HepG2 (cell line): Measurements from ENCODE around the gene AKNA. TPM values are rescaled to one million over a fixed set of nuclear protein-coding genes. Genes with fewer than 3 reads are reported as not detected.

ENCODE experiments used
- ATAC-seq: fragments of 200-7000 bp; cut with Tn5 transposase; 3 replicates; pipeline ENCODE4 v1.9.1; 2020; ENCODE audit warnings: mild to moderate bottlenecking, moderate library complexity
- BruUV-seq: library from RNA; stranded (reverse); fragments of 400-500 nt; replicated peaks from 2 replicates; lab custom pipeline; 2021; lab: Mats Ljungman, UMichigan
- CTCF ChIA-PET: fragments of 300-600 bp; formaldehyde crosslinking; extraction: SDS; loops from one replicate; lab custom pipeline; 2021; ENCODE audit warnings: low total read pairs, inconsistent platforms, low intra/inter-chr PET ratio; lab: Yijun Ruan, JAX
- POLR2A ChIA-PET: fragments of 350-600 bp; sonication (Branson Sonifier 250); formaldehyde crosslinking; loops from one replicate; lab custom pipeline; 2020; ENCODE audit warnings: antibody characterized with exemption, inconsistent platforms; lab: Yijun Ruan, JAX
- DNase-seq: peaks from one replicate; pipeline ENCODE4 v3.0.0-alpha.2; 2015; ENCODE audit warnings: low spot score
- FAIRE-seq: peaks from 3 replicates; lab custom pipeline; 2011; peaks lifted over from hg19 to GRCh38; lab: Jason Lieb, UNC
- H2AFZ ChIP-seq: one replicate; pipeline ENCODE4 v1.6.1; 2011; ENCODE audit warnings: low read length, inconsistent platforms
- H3K27ac ChIP-seq: fragments of 300-600 bp; 3 replicates; pipeline ENCODE4 v1.8.0; 2011; ENCODE audit warnings: mixed run types, mild to moderate bottlenecking, mixed read lengths, low read length, inconsistent platforms; ENCODE audit not compliant: insufficient read depth; ENCODE audit errors: extremely low read length
- H3K27me3 ChIP-seq, 2 experiments: fragments of 200-600 bp in 1 of 2; 2 replicates in 1 of 2; 3 replicates in 1 of 2; pipeline versions ENCODE4 v1.6.0 to v1.8.0; 2011; ENCODE audit warnings: low read length in 2 of 2, mild to moderate bottlenecking in 2 of 2, moderate library complexity in 2 of 2, inconsistent platforms in 1 of 2; ENCODE audit not compliant: insufficient read depth in 2 of 2, control insufficient read depth in 1 of 2
- H3K36me3 ChIP-seq, 2 experiments: fragments of 200-600 bp in 1 of 2; replicated peaks in 1 of 2; 2 replicates in 1 of 2; 3 replicates in 1 of 2; pipeline versions ENCODE4 v1.5.1 to v1.8.0; 2011; ENCODE audit warnings: low read length in 2 of 2, inconsistent platforms in 1 of 2; ENCODE audit not compliant: insufficient read depth in 2 of 2, control insufficient read depth in 1 of 2
- H3K4me1 ChIP-seq: 2 replicates; pipeline ENCODE4 v1.5.1; 2012; ENCODE audit warnings: low read length, inconsistent platforms; ENCODE audit not compliant: insufficient read depth
- H3K4me2 ChIP-seq: 2 replicates; pipeline ENCODE4 v1.6.0; 2011; ENCODE audit warnings: low read depth, low read length, inconsistent platforms
- H3K4me3 ChIP-seq, 3 experiments: fragments of 200-600 bp in 1 of 3; sonication (generic), shearing (Covaris generic) in 1 of 3; replicated peaks in 1 of 3; 2 replicates each; pipeline ENCODE4 v1.5.1; 2011 to 2016; ENCODE audit warnings: low read length in 3 of 3, inconsistent platforms in 2 of 3, low read depth in 2 of 3, mild to moderate bottlenecking in 2 of 3, control low read depth in 1 of 3, mixed read lengths in 1 of 3; ENCODE audit not compliant: insufficient read depth in 1 of 3
- H3K79me2 ChIP-seq: one replicate; pipeline ENCODE4 v1.6.1; 2011; ENCODE audit warnings: low read length, inconsistent platforms; ENCODE audit not compliant: insufficient read depth
- H3K9ac ChIP-seq: 2 replicates; pipeline ENCODE4 v1.6.0; 2011; ENCODE audit warnings: mild to moderate bottlenecking, low read depth, low read length, inconsistent platforms; ENCODE audit not compliant: insufficient read depth
- H3K9me3 ChIP-seq: 2 replicates; pipeline ENCODE4 v1.5.1; 2012; ENCODE audit warnings: mild to moderate bottlenecking, low read length
- H4K20me1 ChIP-seq: 2 replicates; pipeline ENCODE4 v1.6.0; 2011; ENCODE audit warnings: inconsistent platforms, mild to moderate bottlenecking, low read length, moderate library complexity; ENCODE audit not compliant: insufficient read depth
- MYC ChIP-seq: sonication (generic); formaldehyde crosslinking; IDR thresholded peaks from 2 replicates; pipeline ENCODE4 v1.9.0; 2021; ENCODE audit warnings: missing genetic modification reagents, borderline replicate concordance
- NR2F6 ChIP-seq, 2 experiments: IDR thresholded peaks; 2 replicates each; pipeline ENCODE4 v1.6.1; 2016; ENCODE audit warnings: antibody characterized with exemption in 1 of 2, mild to moderate bottlenecking in 1 of 2
- ZNF530 ChIP-seq: sonication (generic); formaldehyde crosslinking; IDR thresholded peaks from 2 replicates; pipeline ENCODE4 v1.5.0; 2020; ENCODE audit warnings: low read depth, mild to moderate bottlenecking, missing genetic modification reagents
- WGBS: methylation state at CpG from one replicate; pipeline ENCODE4 v1.1.6; 2017; ENCODE audit warnings: low lambda C conversion rate; 5-methylcytosine and 5-hydroxymethylcytosine counted together
- in situ Hi-C: cut with HindIII; loops from 2 replicates; pipeline ENCODE4 v1.10.0; 2017; ENCODE audit warnings: low pct_unique_long_range_greater_than_20kb; ENCODE audit not compliant: extremely low pct_ligation_motif_present
- intact Hi-C: fragments of 100-400 bp; cut with micrococcal nuclease; formaldehyde crosslinking; loops from one replicate; pipeline ENCODE4 v1.10.0; 2022; ENCODE audit not compliant: unreplicated experiment
- polyA plus RNA-seq, 8 experiments: library from polyadenylated mRNA; depleted of rRNA in 3 of 8; stranded (reverse) in 7 of 8; unstranded in 1 of 8; fragments of >200 nt; fragmentation: Illumina TruSeq in 4 of 8; extraction: Trizol in 4 of 8; gene quantifications; 2 replicates each; pipeline versions ENCODE4 v1.2.1 to v1.2.3, GENCODE V29; 2011 to 2016; ENCODE audit warnings: low read depth in 4 of 8, missing spikeins in 1 of 8, mixed read lengths in 1 of 8; ENCODE audit not compliant: insufficient read depth in 1 of 8
- total RNA-seq, 5 experiments: library from RNA; depleted of rRNA; stranded (reverse); fragments of >200 nt; fragmentation: Illumina TruSeq; extraction: Trizol; gene quantifications; 2 replicates each; pipeline ENCODE4 v1.2.3, GENCODE V29; 2016; ENCODE audit warnings: low read depth in 1 of 5
- TF ChIP-seq, protein P1 (sequence below): sonication (generic); IDR thresholded peaks from 2 replicates; pipeline ENCODE4 v1.6.1; 2016; ENCODE audit warnings: low read depth, borderline replicate concordance
- TF ChIP-seq, protein P2 (sequence below): sonication (generic); formaldehyde crosslinking; conservative IDR thresholded peaks from 2 replicates; pipeline ENCODE4 v1.8.1; 2023; ENCODE audit warnings: missing genetic modification reagents
- TF ChIP-seq, protein P3 (sequence below): sonication (generic); formaldehyde crosslinking; IDR thresholded peaks from one replicate; pipeline ENCODE4 v1.5.1; 2020; ENCODE audit warnings: mild to moderate bottlenecking, missing genetic modification reagents; ENCODE audit errors: not compliant biosample characterization
- TF ChIP-seq, protein P4 (sequence below): sonication (generic); formaldehyde crosslinking; conservative IDR thresholded peaks from 2 replicates; pipeline ENCODE4 v1.8.0; 2022; ENCODE audit warnings: mild to moderate bottlenecking, moderate library complexity, missing genetic modification reagents

The AKNA gene
- total and polyA plus RNA-seq, 2 of the 13 experiments (the other 11 are each of a cell fraction or from before 2014, with no cell fraction given): 3.0 to 3.1 TPM

DNA sequence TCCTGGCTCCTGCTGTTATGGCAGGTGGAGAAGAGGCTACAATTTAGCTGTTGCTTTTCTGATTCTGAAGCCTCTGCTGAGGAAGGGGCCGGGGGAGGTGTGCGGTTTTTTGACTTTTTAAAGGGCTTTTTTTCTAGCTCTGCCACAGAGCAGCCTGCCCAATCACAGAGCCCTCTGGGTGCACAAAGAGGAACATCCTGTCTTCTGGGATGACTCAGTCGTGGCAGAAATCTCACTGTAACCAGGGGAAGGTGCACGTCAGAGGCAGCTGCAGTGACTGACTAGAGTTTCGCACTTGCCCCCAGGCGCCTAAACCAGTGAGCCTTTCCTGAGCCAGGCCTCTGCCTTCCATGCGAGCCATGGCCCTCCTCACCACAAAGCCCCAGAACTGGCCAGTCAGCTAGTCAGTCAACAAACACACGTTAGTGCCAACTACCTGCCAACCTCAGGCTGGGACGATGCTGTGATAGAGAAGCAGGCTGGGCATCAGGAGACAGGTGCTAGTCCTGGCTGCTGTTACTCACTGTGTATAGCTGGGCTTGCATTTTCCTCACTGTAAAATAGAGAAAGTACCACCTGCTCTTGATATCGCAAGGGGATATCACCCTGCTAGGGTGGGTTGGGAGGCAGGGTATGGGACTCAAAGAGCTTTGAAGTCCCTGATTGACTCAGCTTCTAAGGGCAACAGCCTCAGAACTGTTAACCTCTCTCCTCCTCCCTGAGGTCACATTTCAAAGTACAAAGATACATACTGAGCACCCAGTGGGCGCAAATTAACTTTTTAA lies 2.2 kb downstream of the AKNA start (continued):
- TF ChIP-seq, protein P1, sequence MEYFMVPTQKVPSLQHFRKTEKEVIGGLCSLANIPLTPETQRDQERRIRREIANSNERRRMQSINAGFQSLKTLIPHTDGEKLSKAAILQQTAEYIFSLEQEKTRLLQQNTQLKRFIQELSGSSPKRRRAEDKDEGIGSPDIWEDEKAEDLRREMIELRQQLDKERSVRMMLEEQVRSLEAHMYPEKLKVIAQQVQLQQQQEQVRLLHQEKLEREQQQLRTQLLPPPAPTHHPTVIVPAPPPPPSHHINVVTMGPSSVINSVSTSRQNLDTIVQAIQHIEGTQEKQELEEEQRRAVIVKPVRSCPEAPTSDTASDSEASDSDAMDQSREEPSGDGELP: no peak
- TF ChIP-seq NR2F6 (IDR thresholded peaks at IDR 0.05) (0 out of 2 replicates have a peak, but pooled peaks have one; percentile 18), NR2F6 (CRISPR knock-in tag; IDR thresholded peaks at IDR 0.05) (no peak; the same call in 1 of the 2 replicates)

DNA sequence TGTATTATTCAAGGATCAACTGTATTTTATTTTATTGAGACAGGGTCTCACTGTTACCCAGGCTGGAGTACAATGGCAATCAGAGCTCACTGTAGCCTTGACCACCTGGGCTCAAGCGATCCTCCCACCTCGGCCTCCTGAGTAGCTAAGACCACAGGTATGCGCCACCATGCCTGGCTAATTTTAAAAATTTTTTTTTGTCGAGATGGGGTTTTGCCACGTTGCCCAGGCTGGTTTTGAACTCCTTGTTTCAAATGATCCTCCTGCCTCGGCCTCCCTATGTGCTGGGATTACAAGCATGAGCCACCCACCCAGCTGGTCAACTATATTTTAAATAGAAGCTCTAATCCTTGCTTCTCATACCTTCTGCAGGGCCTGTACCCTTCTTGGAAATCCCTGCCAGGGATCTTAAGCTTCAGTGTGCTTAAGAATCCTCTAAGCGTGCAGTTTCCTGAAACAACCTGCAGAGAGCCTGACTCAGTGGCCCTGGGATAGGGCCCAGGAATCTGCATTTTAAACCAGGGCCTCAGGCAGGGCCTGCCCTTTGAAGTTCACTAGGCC lies 2.9 kb downstream of the AKNA start:
- 93% methylated on average over 7 of the region's 7 CpGs for WGBS
- in situ Hi-C loops (no loop called here), intact Hi-C loops (loop anchor here (5.0 kb wide), 1 partner anchor 48 kb away; no protein-coding TSS in a partner anchor)
- no peak overlapping the region for H2AFZ ChIP-seq
- H3K79me2 ChIP-seq: no peaks in the 10 kb centered on the region
- no peak overlapping the region for H3K4me2 ChIP-seq
- ChIA-PET POLR2A (interaction anchor here (1.0 kb wide), 1 partner anchor 9 kb away, joined by 4 read pairs; no protein-coding TSS in a partner anchor), CTCF (no interaction called here)
- H3K27me3 ChIP-seq: no peaks in the 10 kb centered on the region
- H3K9me3 ChIP-seq: no peaks in the 10 kb centered on the region
- no peak overlapping the region for H3K4me3 ChIP-seq
- no peaks in the 10 kb centered on the region for H3K36me3 ChIP-seq
- ATAC-seq (no peak), FAIRE-seq (no peak), DNase-seq (no peak)
- peaks cover 47% of the 10 kb centered on the region for H3K4me1 ChIP-seq
- BruUV-seq: no TSS peak
- H4K20me1 ChIP-seq: 0 out of 2 replicates have a peak, but pooled peaks cover 5% of the 10 kb centered on the region
- no peak overlapping the region for H3K9ac ChIP-seq
- H3K27ac ChIP-seq: no peak overlapping the region
- no peak for TF ChIP-seq ZNF530
- TF ChIP-seq, protein P2, sequence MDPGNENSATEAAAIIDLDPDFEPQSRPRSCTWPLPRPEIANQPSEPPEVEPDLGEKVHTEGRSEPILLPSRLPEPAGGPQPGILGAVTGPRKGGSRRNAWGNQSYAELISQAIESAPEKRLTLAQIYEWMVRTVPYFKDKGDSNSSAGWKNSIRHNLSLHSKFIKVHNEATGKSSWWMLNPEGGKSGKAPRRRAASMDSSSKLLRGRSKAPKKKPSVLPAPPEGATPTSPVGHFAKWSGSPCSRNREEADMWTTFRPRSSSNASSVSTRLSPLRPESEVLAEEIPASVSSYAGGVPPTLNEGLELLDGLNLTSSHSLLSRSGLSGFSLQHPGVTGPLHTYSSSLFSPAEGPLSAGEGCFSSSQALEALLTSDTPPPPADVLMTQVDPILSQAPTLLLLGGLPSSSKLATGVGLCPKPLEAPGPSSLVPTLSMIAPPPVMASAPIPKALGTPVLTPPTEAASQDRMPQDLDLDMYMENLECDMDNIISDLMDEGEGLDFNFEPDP (CRISPR knock-in tag): no peak
- TF ChIP-seq, protein P3, sequence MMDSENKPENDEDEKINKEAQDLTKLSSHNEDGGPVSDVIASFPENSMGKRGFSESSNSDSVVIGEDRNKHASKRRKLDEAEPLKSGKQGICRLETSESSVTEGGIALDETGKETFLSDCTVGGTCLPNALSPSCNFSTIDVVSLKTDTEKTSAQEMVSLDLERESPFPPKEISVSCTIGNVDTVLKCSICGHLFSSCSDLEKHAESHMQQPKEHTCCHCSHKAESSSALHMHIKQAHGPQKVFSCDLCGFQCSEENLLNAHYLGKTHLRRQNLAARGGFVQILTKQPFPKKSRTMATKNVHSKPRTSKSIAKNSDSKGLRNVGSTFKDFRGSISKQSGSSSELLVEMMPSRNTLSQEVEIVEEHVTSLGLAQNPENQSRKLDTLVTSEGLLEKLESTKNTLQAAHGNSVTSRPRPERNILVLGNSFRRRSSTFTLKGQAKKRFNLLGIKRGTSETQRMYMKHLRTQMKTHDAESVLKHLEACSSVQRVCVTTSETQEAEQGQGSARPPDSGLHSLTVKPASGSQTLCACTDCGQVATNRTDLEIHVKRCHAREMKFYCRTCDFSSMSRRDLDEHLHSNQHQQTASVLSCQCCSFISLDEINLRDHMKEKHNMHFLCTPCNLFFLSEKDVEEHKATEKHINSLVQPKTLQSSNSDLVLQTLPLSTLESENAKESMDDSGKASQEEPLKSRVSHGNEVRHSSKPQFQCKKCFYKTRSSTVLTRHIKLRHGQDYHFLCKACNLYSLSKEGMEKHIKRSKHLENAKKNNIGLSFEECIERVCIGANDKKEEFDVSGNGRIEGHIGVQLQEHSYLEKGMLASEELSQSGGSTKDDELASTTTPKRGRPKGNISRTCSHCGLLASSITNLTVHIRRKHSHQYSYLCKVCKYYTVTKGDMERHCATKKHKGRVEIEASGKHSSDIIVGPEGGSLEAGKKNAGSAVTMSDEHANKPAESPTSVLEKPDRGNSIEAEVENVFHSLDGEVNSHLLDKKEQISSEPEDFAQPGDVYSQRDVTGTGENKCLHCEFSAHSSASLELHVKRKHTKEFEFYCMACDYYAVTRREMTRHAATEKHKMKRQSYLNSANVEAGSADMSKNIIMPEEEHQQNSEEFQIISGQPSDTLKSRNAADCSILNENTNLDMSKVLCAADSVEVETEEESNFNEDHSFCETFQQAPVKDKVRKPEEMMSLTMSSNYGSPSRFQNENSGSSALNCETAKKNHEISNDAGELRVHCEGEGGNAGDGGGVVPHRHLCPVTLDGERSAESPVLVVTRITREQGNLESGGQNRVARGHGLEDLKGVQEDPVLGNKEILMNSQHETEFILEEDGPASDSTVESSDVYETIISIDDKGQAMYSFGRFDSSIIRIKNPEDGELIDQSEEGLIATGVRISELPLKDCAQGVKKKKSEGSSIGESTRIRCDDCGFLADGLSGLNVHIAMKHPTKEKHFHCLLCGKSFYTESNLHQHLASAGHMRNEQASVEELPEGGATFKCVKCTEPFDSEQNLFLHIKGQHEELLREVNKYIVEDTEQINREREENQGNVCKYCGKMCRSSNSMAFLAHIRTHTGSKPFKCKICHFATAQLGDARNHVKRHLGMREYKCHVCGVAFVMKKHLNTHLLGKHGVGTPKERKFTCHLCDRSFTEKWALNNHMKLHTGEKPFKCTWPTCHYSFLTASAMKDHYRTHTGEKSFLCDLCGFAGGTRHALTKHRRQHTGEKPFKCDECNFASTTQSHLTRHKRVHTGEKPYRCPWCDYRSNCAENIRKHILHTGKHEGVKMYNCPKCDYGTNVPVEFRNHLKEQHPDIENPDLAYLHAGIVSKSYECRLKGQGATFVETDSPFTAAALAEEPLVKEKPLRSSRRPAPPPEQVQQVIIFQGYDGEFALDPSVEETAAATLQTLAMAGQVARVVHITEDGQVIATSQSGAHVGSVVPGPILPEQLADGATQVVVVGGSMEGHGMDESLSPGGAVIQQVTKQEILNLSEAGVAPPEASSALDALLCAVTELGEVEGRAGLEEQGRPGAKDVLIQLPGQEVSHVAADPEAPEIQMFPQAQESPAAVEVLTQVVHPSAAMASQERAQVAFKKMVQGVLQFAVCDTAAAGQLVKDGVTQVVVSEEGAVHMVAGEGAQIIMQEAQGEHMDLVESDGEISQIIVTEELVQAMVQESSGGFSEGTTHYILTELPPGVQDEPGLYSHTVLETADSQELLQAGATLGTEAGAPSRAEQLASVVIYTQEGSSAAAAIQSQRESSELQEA (CRISPR knock-in tag): no peak
- TF ChIP-seq, protein P4, sequence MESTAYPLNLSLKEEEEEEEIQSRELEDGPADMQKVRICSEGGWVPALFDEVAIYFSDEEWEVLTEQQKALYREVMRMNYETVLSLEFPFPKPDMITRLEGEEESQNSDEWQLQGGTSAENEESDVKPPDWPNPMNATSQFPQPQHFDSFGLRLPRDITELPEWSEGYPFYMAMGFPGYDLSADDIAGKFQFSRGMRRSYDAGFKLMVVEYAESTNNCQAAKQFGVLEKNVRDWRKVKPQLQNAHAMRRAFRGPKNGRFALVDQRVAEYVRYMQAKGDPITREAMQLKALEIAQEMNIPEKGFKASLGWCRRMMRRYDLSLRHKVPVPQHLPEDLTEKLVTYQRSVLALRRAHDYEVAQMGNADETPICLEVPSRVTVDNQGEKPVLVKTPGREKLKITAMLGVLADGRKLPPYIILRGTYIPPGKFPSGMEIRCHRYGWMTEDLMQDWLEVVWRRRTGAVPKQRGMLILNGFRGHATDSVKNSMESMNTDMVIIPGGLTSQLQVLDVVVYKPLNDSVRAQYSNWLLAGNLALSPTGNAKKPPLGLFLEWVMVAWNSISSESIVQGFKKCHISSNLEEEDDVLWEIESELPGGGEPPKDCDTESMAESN (CRISPR knock-in tag): no peak
- TF ChIP-seq MYC: no peak
